Activated CD8-positive, alpha-beta memory T cell treated with anti-CD3 and anti-CD28 coated beads, Interleukin-2, amount 50 U/mL, for 48 hours (primary cell): ENCODE results near the gene KHK.
A peak's percentile ranks its signal among the peaks of the same experiment; 100 is the strongest.

Source experiments
- DNase-seq: peaks from one replicate; pipeline ENCODE4 v3.0.0-alpha.2; 2020

KHK gene

GRCh38 chr2:27086724-27087593 is at the start of gene KHK:
Gene KHK, plus strand, starts transcription at chr2:27086772. Its CDS starts 488 bp downstream, at chr2:27087260.
- peak; percentile 66 for DNase-seq

- DNase-seq: no peak
These were observed 48.6 kb upstream of the KHK start for GRCh38 chr2:27038012-27038411.

- no peak for DNase-seq
These were observed 47.8 kb upstream of the KHK start for GRCh38 chr2:27038631-27039339.

GRCh38 chr2:27039426-27039825 is 47.1 kb upstream of the KHK start:
- DNase-seq: no peak

GRCh38 chr2:27039871-27040270 is 46.7 kb upstream of the KHK start:
- no peak for DNase-seq

- no peak for DNase-seq
These were observed 46.3 kb upstream of the KHK start for GRCh38 chr2:27040282-27040681.

GRCh38 chr2:27041752-27042151 is 44.8 kb upstream of the KHK start:
- DNase-seq: no peak

GRCh38 chr2:27042159-27042661 is 44.4 kb upstream of the KHK start:
- no peak for DNase-seq

GRCh38 chr2:27042985-27043634 is 43.5 kb upstream of the KHK start:
- no peak for DNase-seq

GRCh38 chr2:27049422-27050280 is 36.9 kb upstream of the KHK start:
- peak; percentile 86 for DNase-seq

- peak; percentile 99 for DNase-seq
These were observed 36.1 kb upstream of the KHK start for GRCh38 chr2:27050281-27050995.

- DNase-seq: peak; percentile 99
These were observed 35.3 kb upstream of the KHK start, which contains the start of gene AGBL5 for GRCh38 chr2:27050996-27051901. Gene AGBL5, plus strand, starts transcription at chr2:27051668. Its CDS starts 1,291 bp downstream, at chr2:27052959.

- peak; percentile 73 for DNase-seq
These were observed 34.5 kb upstream of the KHK start for GRCh38 chr2:27051902-27052645.

GRCh38 chr2:27053321-27053720 is 33.3 kb upstream of the KHK start:
- DNase-seq: no peak

GRCh38 chr2:27053776-27054175 is 32.8 kb upstream of the KHK start:
- DNase-seq: no peak

- DNase-seq: no peak
These were observed 31.9 kb upstream of the KHK start for GRCh38 chr2:27054721-27055120.

GRCh38 chr2:27057184-27057583 is 29.4 kb upstream of the KHK start:
- DNase-seq: no peak

GRCh38 chr2:27058210-27058609 is 28.4 kb upstream of the KHK start:
- DNase-seq: no peak

GRCh38 chr2:27059141-27059820 is 27.3 kb upstream of the KHK start:
- DNase-seq: no peak
